Activated CD8-positive, alpha-beta memory T cell treated with anti-CD3 and anti-CD28 coated beads for 1 hour (primary cell): ENCODE results near the gene TRIOBP.

Experiments
- DNase-seq, 2 donors: peaks; one replicate each; pipeline ENCODE4 v3.0.0-alpha.2; 2020; ENCODE audit warnings: low read depth in 1 of 2; ENCODE audit errors: extremely low read depth in 1 of 2

TRIOBP gene

DNA sequence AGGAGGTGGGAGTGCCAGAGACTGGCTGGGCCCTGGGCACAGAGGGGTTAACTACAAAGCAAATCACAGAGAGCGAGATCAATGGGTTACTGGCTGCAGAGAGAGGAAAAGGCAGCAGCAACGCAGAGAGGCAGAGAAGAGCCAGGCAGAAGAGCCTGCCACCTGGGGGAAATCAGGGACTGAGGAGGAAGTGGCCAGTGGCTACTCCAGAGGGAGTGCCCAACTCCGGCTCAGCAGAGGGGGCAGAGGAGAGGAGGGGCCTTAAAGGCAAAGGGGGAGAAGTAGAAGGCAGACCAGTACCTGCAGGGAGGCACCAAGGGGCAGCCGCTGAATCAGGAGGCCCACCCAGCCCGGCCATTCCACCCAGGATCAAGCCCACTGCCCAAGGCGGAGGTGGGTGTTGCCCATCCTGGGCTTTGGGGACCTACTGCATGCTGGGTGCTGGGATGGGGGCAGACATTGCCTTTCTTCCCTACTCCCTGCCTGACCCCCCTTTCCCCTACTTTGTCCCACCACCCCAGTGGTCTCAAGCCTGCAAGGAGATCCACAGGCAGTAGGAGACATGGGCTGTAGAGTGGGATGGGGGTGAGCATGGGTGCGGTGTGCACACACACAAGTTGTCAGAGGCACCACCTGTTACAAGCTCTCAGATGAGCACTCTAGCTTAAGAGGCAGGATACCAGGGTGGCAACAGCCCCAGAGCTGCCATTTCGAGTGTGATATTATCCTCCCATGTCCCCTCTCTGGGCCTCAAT is 125.4 kb downstream of the TRIOBP start:
- no peak for DNase-seq

DNA sequence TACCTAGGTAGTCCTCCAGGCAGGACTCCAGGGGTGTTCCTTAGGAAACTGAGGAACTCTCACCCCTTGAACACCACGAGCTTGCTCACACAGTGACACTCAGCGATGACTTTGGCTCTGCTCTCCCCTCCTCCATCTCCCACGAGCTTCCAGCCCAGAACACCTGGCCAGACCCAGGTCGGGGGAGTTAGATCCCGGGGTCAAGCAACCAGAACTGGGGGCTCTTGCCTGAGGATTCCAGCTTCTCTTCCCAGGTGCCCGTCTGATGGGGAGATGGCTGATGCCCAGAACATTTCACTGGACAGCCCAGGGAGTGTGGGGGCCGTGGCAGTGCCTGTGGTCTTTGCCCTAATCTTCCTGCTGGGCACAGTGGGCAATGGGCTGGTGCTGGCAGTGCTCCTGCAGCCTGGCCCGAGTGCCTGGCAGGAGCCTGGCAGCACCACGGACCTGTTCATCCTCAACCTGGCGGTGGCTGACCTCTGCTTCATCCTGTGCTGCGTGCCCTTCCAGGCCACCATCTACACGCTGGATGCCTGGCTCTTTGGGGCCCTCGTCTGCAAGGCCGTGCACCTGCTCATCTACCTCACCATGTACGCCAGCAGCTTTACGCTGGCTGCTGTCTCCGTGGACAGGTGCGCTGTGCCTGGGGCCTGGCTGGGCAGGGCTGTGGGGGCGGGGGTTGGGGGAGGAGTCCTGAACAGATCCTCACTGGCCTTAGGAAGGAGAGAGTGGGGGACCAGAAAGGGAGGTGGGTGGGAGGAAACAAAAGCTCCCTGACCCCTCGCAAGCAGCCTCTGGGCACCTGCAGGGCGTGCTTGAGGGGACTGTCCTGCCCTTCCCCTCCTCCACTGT is 126.5 kb downstream of the TRIOBP start, which contains the start of gene GALR3:
TSS of gene GALR3 (plus strand) at position 249 of the 852 bp plus-strand sequence. CDS start at position 274, 25 bp downstream.
- no peak for DNase-seq

DNA sequence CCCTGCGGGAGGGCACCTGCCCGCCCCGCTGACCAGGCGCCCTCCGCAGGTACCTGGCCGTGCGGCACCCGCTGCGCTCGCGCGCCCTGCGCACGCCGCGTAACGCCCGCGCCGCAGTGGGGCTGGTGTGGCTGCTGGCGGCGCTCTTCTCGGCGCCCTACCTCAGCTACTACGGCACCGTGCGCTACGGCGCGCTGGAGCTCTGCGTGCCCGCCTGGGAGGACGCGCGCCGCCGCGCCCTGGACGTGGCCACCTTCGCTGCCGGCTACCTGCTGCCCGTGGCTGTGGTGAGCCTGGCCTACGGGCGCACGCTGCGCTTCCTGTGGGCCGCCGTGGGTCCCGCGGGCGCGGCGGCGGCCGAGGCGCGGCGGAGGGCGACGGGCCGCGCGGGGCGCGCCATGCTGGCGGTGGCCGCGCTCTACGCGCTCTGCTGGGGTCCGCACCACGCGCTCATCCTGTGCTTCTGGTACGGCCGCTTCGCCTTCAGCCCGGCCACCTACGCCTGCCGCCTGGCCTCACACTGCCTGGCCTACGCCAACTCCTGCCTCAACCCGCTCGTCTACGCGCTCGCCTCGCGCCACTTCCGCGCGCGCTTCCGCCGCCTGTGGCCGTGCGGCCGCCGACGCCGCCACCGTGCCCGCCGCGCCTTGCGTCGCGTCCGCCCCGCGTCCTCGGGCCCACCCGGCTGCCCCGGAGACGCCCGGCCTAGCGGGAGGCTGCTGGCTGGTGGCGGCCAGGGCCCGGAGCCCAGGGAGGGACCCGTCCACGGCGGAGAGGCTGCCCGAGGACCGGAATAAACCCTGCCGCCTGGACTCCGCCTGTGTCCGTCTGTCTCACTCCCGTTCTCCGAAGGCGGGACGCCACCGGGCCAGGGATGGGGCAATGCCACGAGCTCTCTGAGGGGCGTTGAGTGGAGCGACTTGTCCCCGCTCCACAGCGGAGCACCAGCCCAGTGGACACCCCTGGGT is 128.1 kb downstream of the TRIOBP start:
- no peak for DNase-seq
